GM23338 (cell line): ENCODE data around the gene NHSL1. TPM values are rescaled to one million over a fixed set of nuclear protein-coding genes. Genes with fewer than 3 reads are reported as not detected.

Source experiments
- ATAC-seq: fragments of 200-7000 bp; cut with Tn5 transposase; 3 replicates; pipeline ENCODE4 v1.9.1; 2020
- DNase-seq: peaks from one replicate; pipeline ENCODE4 v3.0.0-alpha.2; 2015; ENCODE audit warnings: low spot score
- H2AFZ ChIP-seq: fragments of 200-600 bp; sonication (generic); 2 replicates; pipeline ENCODE4 v1.8.0; 2016; ENCODE audit warnings: antibody characterized with exemption, mild to moderate bottlenecking, moderate library complexity
- H3F3A ChIP-seq: fragments of 200-600 bp; sonication (generic); replicated peaks from 2 replicates; pipeline ENCODE4 v1.8.0; 2017; ENCODE audit warnings: antibody characterized with exemption, mixed run types, low read depth
- H3K27ac ChIP-seq: fragments of 200-600 bp; sonication (generic); 2 replicates; pipeline ENCODE4 v1.6.1; 2016; ENCODE audit warnings: low read depth
- H3K27me3 ChIP-seq: fragments of 200-600 bp; sonication (generic); 2 replicates; pipeline ENCODE4 v1.8.0; 2016; ENCODE audit warnings: mild to moderate bottlenecking, mixed run types, moderate library complexity; ENCODE audit not compliant: insufficient read depth
- H3K36me3 ChIP-seq: fragments of 200-600 bp; sonication (generic); 2 replicates; pipeline ENCODE4 v1.8.0; 2016; ENCODE audit warnings: mild to moderate bottlenecking; ENCODE audit not compliant: insufficient read depth
- H3K4me1 ChIP-seq: fragments of 200-600 bp; sonication (generic); 2 replicates; pipeline ENCODE4 v1.8.0; 2016; ENCODE audit warnings: mild to moderate bottlenecking, moderate library complexity; ENCODE audit not compliant: insufficient read depth
- H3K4me2 ChIP-seq: fragments of 200-600 bp; sonication (generic); 2 replicates; pipeline ENCODE4 v1.7.1; 2017; ENCODE audit warnings: mixed run types
- H3K4me3 ChIP-seq: fragments of 200-600 bp; sonication (generic); 2 replicates; pipeline ENCODE4 v1.6.1; 2016; ENCODE audit warnings: mixed run types
- H3K79me2 ChIP-seq: fragments of 200-600 bp; sonication (generic); replicated peaks from 2 replicates; pipeline ENCODE4 v1.8.0; 2017; ENCODE audit warnings: mild to moderate bottlenecking; ENCODE audit not compliant: insufficient read depth
- H3K9me2 ChIP-seq: fragments of 200-600 bp; sonication (generic); 2 replicates; pipeline ENCODE4 v1.8.0; 2017; ENCODE audit not compliant: insufficient read depth
- H4K20me1 ChIP-seq: fragments of 200-600 bp; sonication (generic); replicated peaks from 2 replicates; pipeline ENCODE4 v1.8.0; 2017; ENCODE audit warnings: mild to moderate bottlenecking; ENCODE audit not compliant: insufficient read depth
- H3K27ac Mint-ChIP-seq: 2 replicates; pipeline ENCODE4 v1.8.0; 2020; ENCODE audit warnings: inconsistent platforms, mild to moderate bottlenecking, moderate library complexity, mixed read lengths
- H3K27me3 Mint-ChIP-seq: 3 replicates; pipeline ENCODE4 v1.8.0; 2022; ENCODE audit warnings: low read depth, mild to moderate bottlenecking, moderate library complexity, mixed read lengths, inconsistent platforms; ENCODE audit not compliant: insufficient read depth, poor library complexity
- H3K36me3 Mint-ChIP-seq: 3 replicates; pipeline ENCODE4 v1.8.0; 2021; ENCODE audit warnings: low read depth, mild to moderate bottlenecking, inconsistent platforms, moderate library complexity, mixed read lengths
- H3K4me1 Mint-ChIP-seq: 3 replicates; pipeline ENCODE4 v1.8.0; 2020; ENCODE audit warnings: mild to moderate bottlenecking, inconsistent platforms, mixed read lengths
- H3K4me3 Mint-ChIP-seq: 3 replicates; pipeline ENCODE4 v1.8.0; 2021; ENCODE audit warnings: moderate library complexity, mild to moderate bottlenecking, inconsistent platforms, mixed read lengths
- H3K9me3 Mint-ChIP-seq: 3 replicates; pipeline ENCODE4 v1.8.0; 2020; ENCODE audit warnings: moderate library complexity, mild to moderate bottlenecking, inconsistent platforms, mixed read lengths
- CREB1 ChIP-seq: fragments of 250-450 bp; sonication (Bioruptor Pico); IDR thresholded peaks from 2 replicates; pipeline ENCODE4 v1.5.0; 2020; ENCODE audit warnings: low read depth, mild to moderate bottlenecking, moderate library complexity
- CTCF ChIP-seq, 2 experiments: fragments of 200-600 bp in 1 of 2; sonication (generic) in 1 of 2; conservative IDR thresholded peaks; 2 replicates each; pipeline versions ENCODE4 v1.5.1 to v1.6.1; 2016 to 2017; ENCODE audit warnings: antibody characterized with exemption in 2 of 2, low read depth in 2 of 2, mild to moderate bottlenecking in 2 of 2, moderate library complexity in 1 of 2
- ETS1 ChIP-seq: IDR thresholded peaks from 2 replicates; pipeline ENCODE4 v1.6.1; 2016; ENCODE audit warnings: antibody characterized with exemption
- EZH2 ChIP-seq: fragments of 200-600 bp; sonication (generic); IDR thresholded peaks from one replicate; pipeline ENCODE4 v1.8.0; 2017; ENCODE audit warnings: antibody characterized with exemption, mild to moderate bottlenecking, low read depth; ENCODE audit not compliant: unreplicated experiment
- EZH2phosphoT487 ChIP-seq: fragments of 200-600 bp; sonication (generic); IDR thresholded peaks from one replicate; pipeline ENCODE4 v1.8.1; 2018; ENCODE audit warnings: antibody characterized with exemption; ENCODE audit not compliant: unreplicated experiment
- JUNB ChIP-seq: IDR thresholded peaks from one replicate; pipeline ENCODE4 v1.6.1; 2016; ENCODE audit warnings: antibody characterized with exemption; ENCODE audit not compliant: unreplicated experiment
- NANOG ChIP-seq: IDR thresholded peaks from 2 replicates; pipeline ENCODE4 v1.6.1; 2016; ENCODE audit warnings: antibody characterized with exemption, borderline replicate concordance
- POLR2AphosphoS5 ChIP-seq: IDR thresholded peaks from 2 replicates; pipeline ENCODE4 v1.6.1; 2016; ENCODE audit warnings: antibody characterized with exemption, low read depth
- REST ChIP-seq: IDR thresholded peaks from one replicate; pipeline ENCODE4 v1.6.1; 2018; ENCODE audit warnings: antibody characterized with exemption; ENCODE audit not compliant: unreplicated experiment
- STAT1 ChIP-seq: IDR thresholded peaks from one replicate; pipeline ENCODE4 v1.6.1; 2016; ENCODE audit warnings: antibody characterized with exemption; ENCODE audit not compliant: unreplicated experiment
- ZNF114 ChIP-seq: fragments of 250-450 bp; sonication (Bioruptor Pico); IDR thresholded peaks from 2 replicates; pipeline ENCODE4 v1.5.0; 2020; ENCODE audit warnings: mild to moderate bottlenecking, moderate library complexity
- ZNF331 ChIP-seq: fragments of 250-450 bp; sonication (Bioruptor Pico); IDR thresholded peaks from 2 replicates; pipeline ENCODE4 v1.5.0; 2020; ENCODE audit warnings: low read depth, mild to moderate bottlenecking, moderate library complexity
- ZNF462 ChIP-seq: fragments of 250-450 bp; sonication (Bioruptor Pico); IDR thresholded peaks from 2 replicates; pipeline ENCODE4 v1.5.0; 2020; ENCODE audit warnings: mild to moderate bottlenecking, moderate library complexity
- polyA plus RNA-seq: library from polyadenylated mRNA; unstranded; fragments of >200 nt; fragmentation: Nextera tagmentation; extraction: Ambion mirVana; gene quantifications from 2 replicates; pipeline ENCODE4 v1.2.1, GENCODE V29; 2016
- total RNA-seq: library from RNA; depleted of rRNA; stranded (reverse); fragments of >200 nt; shearing (Covaris generic); gene quantifications from 2 replicates; pipeline ENCODE4 v1.2.3, GENCODE V29; 2014

Gene NHSL1
- total and polyA plus RNA-seq, 2 experiments from 2014 or later: 11.2 to 24.5 TPM

- peaks cover 2% of the 10 kb centered on the region for H3K27me3 Mint-ChIP-seq
- ATAC-seq (peak; percentile 43), DNase-seq (no peak)
- Histone ChIP-seq H4K20me1 (no peaks in the 10 kb centered on the region), H3K4me3 (no peak overlapping the region), H3K9me2 (no peaks in the 10 kb centered on the region), H3K4me1 (peaks cover 40% of the 10 kb centered on the region), H3K36me3 (no peaks in the 10 kb centered on the region), H3F3A (no peaks in the 10 kb centered on the region), H3K4me2 (0 out of 2 replicates have a peak overlapping the region, but pooled peaks have one; percentile 2), H3K79me2 (peaks cover 31% of the 10 kb centered on the region), H2AFZ (no peak overlapping the region), H3K27ac (no peak overlapping the region), H3K27me3 (no peaks in the 10 kb centered on the region)
- H3K4me1 Mint-ChIP-seq: peaks cover 58% of the 10 kb centered on the region
- TF ChIP-seq ETS1: no peak
- no peak for TF ChIP-seq ZNF462 (CRISPR knock-in tag)
- no peak for TF ChIP-seq JUNB
- no peak for TF ChIP-seq NANOG
- TF ChIP-seq CTCF (conservative IDR thresholded peaks at IDR 0.05; ENCODE audit: low read depth in 2 of 2): no peak
- TF ChIP-seq EZH2phosphoT487: no peak
- TF ChIP-seq ZNF114 (CRISPR knock-in tag): no peak
- TF ChIP-seq STAT1: no peak
- no peak for TF ChIP-seq CREB1
- TF ChIP-seq ZNF331 (CRISPR knock-in tag): no peak
- TF ChIP-seq POLR2AphosphoS5: no peak
- no peak for TF ChIP-seq REST
- no peak for TF ChIP-seq EZH2
- H3K4me3 Mint-ChIP-seq: no peak overlapping the region
- no peaks in the 10 kb centered on the region for H3K36me3 Mint-ChIP-seq
- peak overlapping the region; percentile 34; the same call in 1 of the 2 replicates for H3K27ac Mint-ChIP-seq
- H3K9me3 Mint-ChIP-seq: no peaks in the 10 kb centered on the region
Measured at GRCh38 chr6:138538390-138539031, 39.2 kb upstream of the NHSL1 start.
